ENCODE data around the gene FBL. TPM values are rescaled to one million over a fixed set of nuclear protein-coding genes. Genes with fewer than 3 reads are reported as not detected.
A peak's percentile ranks its signal among the peaks of the same experiment; 100 is the strongest.

The FBL gene
- total RNA-seq, 1 experiment from 2014 or later = 4,927 TPM

GRCh38 chr19:39824143-39825092, 21.8 kb downstream of the FBL start:
- intact Hi-C loops (cut with micrococcal nuclease; ENCODE audit: unreplicated experiment) (loop anchor here (1.0 kb wide), 1 partner anchor 31 kb away; no protein-coding TSS in a partner anchor), in situ Hi-C loops (cut with HindIII; ENCODE audit: low pct_unique_long_range_greater_than_20kb, low sequenced_read_pairs) (no loop called here)
- BruUV-seq (replicated peaks) = TSS peak; percentile 30
- Histone ChIP-seq H3K9me3 (ENCODE audit: control insufficient read depth, insufficient read depth, low read depth, low read length) (no peaks in the 10 kb centered on the region; the same call in 1 of the 2 replicates), H3K27ac (ENCODE audit: low read length) (peak overlapping the region; percentile 78), H3K4me3 (ENCODE audit: low read depth in 2 of 2, low read length in 2 of 2) (peak overlapping the region; percentile 37 to 51), H3K36me3 (ENCODE audit: control insufficient read depth, insufficient read depth, low read length) (peaks cover 29% of the 10 kb centered on the region), H3K4me1 (ENCODE audit: control insufficient read depth, insufficient read depth, low read length) (peaks cover 22% of the 10 kb centered on the region), H3K27me3 (ENCODE audit: control insufficient read depth, insufficient read depth, low read length) (no peaks in the 10 kb centered on the region)
- no peak for TF ChIP-seq REST (IDR thresholded peaks at IDR 0.05; ENCODE audit: insufficient read depth in 1 of 2, low read depth in 2 of 2, low read length in 1 of 2)
- DNase-seq (ENCODE audit: low read depth, low spot score) = peak; percentile 100
- CTCF ChIA-PET = interaction anchor here (0.6 to 6.6 kb wide), 9 partner anchors 9 to 146 kb away, joined by 3 to 72 read pairs (median 8); partner anchors contain the start of genes DYRK1B, FBL and PSMC4
- POLR2A ChIA-PET = interaction anchor here (0.6 to 3.7 kb wide), 11 partner anchors 9 to 372 kb away, joined by 3 to 82 read pairs (median 4); partner anchors contain the start of genes DYRK1B and FBL
- peak; percentile 97 for ATAC-seq

GRCh38 chr19:39823686-39824085, 22.5 kb downstream of the FBL start:
- H3K27ac ChIP-seq (ENCODE audit: low read length) = peak overlapping the region; percentile 78
- TF ChIP-seq CTCF (IDR thresholded peaks at IDR 0.05) (no peak), TCF7L2 (IDR thresholded peaks at IDR 0.05; ENCODE audit: low read depth, low read length) (no peak), POLR2AphosphoS5 (IDR thresholded peaks at IDR 0.05; ENCODE audit: low read depth, low read length) (no peak), SIN3A (IDR thresholded peaks at IDR 0.05; ENCODE audit: borderline replicate concordance, insufficient read depth, low read depth, low read length) (no peak), REST (IDR thresholded peaks at IDR 0.05; ENCODE audit: insufficient read depth in 1 of 2, low read depth in 2 of 2, low read length in 1 of 2) (no peak)
- peak overlapping the region; percentile 37 to 51 for H3K4me3 ChIP-seq (ENCODE audit: low read depth in 2 of 2, low read length in 2 of 2)
- DNase-seq (ENCODE audit: low read depth, low spot score) = no peak
- no peaks in the 10 kb centered on the region; the same call in 1 of the 2 replicates for H3K9me3 ChIP-seq (ENCODE audit: control insufficient read depth, insufficient read depth, low read depth, low read length)
- BruUV-seq (replicated peaks) = no TSS peak
- intact Hi-C loops (cut with micrococcal nuclease; ENCODE audit: unreplicated experiment) (loop anchor here (1.0 kb wide), 1 partner anchor 30 kb away; no protein-coding TSS in a partner anchor), in situ Hi-C loops (cut with HindIII; ENCODE audit: low pct_unique_long_range_greater_than_20kb, low sequenced_read_pairs) (no loop called here)
- H3K4me1 ChIP-seq (ENCODE audit: control insufficient read depth, insufficient read depth, low read length) = peaks cover 19% of the 10 kb centered on the region
- peaks cover 24% of the 10 kb centered on the region for H3K36me3 ChIP-seq (ENCODE audit: control insufficient read depth, insufficient read depth, low read length)
- CTCF ChIA-PET = interaction anchor here (1.2 kb wide), 2 partner anchors 28 to 31 kb away, joined by 3 to 8 read pairs; no protein-coding TSS in a partner anchor
- ATAC-seq = no peak
- H3K27me3 ChIP-seq (ENCODE audit: control insufficient read depth, insufficient read depth, low read length) = no peaks in the 10 kb centered on the region
- POLR2A ChIA-PET = interaction anchor here (0.6 to 3.7 kb wide), 3 partner anchors 10 to 401 kb away, joined by 3 to 82 read pairs (median 3); partner anchors contain the start of gene DYRK1B

All from Panc1 (cell line).